Measurements from ENCODE around the gene PIGA.
"Not testable (repeated sequence)": the region's sequence is repeated elsewhere in the genome, so short reads cannot be mapped to it uniquely, and the experiment has no call there.

Gene PIGA

GRCh38 chrX:15319075-15319474 is 16.2 kb downstream of the PIGA start:
- DNase-seq: no peak

DNA sequence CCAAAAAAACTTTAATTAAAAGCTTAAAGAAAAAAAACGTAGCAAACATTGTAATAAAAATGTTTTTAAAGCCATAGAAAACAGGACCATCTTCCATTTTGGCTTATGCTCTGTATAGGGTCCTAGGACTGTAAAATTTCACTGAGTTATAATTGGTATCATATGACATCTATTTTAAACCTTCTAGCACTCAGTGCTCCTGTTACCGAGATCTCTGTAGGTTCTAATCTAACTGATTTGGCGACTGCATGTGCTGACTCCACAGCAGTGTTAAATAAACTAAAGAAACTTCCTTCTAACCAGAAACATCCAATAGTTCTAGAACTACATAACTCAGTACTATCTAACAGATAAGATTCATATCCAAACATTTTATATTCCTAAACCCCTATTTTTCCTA is 19.8 kb downstream of the PIGA start, which contains the start of gene ASB11:
Gene ASB11 (minus strand): TSS at position 132 of the 400 bp plus-strand sequence. CDS start 35 bp downstream, at position 97.
- no peak for DNase-seq

DNA sequence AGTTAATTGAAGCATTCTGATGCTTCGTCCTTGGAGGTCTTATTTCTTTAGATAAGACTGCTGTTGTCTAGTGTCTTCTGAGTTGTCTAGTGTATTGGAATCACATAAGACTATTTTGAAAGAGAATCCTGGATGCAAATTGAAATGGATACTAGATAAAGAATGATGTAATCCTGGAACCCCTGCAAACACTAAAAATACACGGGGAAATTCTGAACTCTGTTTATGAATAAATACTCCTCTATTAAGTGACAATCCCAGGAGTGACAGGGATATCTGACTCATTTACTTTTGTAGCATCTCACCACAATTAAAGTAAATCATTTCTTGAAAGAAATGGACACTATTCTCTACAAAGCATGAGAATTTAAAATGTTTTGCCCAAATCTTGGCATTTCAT is 20.9 kb downstream of the PIGA start:
- DNase-seq: no peak

- DNase-seq: no peak
These were observed 24.2 kb downstream of the PIGA start for GRCh38 chrX:15311119-15311518.

DNA sequence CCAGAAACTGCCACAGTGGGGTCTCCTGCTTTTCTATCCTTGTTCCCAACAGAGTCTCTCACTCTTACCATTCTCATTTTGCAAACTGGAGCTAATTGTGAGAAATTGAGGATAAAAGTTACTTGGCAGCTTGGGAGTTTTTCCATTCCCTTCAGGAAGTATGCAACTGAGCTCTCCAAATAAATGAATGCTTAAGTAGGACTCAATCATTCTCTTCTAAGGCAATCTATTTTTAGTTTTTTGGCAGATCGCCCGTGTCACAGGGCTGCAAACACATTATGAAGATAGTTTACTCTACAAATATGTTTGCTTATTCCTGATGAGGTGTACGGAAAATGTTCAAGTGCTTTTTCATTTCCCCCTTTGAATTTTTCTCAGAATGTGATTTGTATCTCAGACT is 25.2 kb downstream of the PIGA start:
- DNase-seq: no peak

- not testable (repeated sequence) for DNase-seq
These were observed 29.4 kb downstream of the PIGA start for GRCh38 chrX:15305899-15306298.

DNA sequence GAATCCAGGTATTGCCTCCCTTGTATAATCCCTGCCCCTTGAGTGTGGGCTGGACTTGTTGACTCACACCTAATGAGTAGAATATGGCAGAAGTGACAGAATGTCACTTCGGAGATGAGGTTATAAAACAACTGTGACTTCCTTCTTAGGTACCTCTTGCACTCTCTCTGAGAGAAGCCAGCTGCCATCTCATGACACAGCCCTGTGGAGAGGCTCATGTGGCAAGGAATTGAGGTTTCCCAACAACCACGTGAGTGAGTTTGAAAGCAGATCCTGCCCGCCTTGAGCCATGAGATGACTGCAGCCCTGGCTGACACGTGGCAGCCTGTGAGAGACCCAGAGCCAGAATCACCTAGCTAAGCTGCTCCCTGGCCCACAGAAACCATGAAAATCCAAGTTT is 33.4 kb downstream of the PIGA start:
- no peak for DNase-seq

DNA sequence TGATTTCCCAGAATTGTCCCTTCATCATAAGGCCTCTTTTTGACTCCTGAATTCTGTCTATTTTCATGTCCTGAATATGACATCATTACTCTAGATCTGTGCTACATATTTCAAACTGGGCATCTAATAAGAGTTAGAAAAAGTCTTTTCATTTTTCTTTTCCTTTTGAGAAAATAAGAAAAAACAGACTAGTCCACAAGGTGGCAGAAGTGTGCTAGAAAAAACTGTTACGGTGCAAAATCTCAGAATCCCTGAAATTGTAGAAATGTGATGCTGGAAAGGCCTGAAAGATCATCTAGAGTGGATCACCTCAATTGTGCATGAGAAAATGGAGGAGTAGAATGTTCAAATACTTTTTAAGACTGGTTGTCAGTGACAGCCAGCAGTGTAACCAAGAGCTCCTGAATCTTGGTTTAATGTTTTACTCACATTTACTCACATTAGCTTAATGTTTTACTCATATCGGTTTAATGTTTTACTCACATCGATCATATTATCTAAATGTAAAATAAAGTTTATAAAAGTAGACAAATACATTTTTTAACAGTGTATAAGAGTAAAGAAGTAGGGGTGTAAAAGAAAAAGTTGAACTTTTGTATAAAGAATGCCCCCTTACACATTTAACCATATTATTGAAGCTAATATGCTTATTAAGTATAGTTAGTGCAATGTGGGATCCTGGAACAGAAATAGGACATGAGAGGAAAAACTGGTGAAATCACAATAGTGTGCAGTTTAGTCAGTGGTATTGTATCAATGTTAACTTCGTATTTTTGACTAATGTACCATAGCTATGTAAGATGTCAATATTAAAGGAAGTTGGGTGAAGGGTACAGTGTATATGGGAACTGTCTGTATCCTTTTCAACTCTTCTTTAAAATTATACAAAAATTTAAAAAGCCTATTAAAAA is 35.1 kb downstream of the PIGA start:
- peak; percentile 2 for DNase-seq

DNA sequence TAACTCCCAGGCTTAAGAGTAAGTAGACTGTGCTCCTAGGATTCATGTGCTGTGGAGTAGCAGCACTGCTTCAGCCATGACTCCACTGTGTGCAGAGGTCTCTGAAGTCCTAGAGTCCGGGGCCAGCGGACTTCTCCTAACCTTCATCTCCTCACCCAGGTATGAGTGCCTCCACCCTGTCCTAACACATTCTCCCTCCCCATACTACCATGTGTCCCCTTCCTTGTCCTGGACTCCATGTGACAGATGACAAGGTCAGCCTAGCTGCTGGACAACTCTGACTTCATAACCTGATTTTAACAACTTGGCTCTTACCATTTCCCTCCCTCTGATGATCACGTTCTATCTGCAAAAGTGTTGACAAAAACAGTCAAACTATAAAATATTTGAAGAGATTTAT is 36.5 kb downstream of the PIGA start:
- DNase-seq: no peak

DNA sequence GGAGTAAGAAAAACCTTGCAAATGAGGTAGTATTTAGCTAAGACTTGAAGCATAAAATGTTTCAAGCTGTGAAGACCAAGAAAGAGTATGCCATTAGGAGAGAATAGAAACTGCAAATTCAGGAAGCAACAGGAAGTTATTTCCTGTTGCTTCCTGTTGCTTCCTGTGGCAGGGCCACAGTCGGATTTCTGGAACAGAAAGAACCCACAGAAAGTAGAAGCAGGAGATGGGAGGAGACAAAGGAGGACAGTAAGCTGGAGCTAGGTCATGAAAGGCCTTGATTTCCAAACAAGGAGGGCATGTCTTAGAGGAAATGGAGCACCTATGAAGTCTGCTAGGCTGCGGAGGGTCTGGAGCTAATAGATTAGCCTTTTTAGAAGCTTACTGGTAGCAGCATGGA is 37.1 kb downstream of the PIGA start:
- DNase-seq: no peak

DNA sequence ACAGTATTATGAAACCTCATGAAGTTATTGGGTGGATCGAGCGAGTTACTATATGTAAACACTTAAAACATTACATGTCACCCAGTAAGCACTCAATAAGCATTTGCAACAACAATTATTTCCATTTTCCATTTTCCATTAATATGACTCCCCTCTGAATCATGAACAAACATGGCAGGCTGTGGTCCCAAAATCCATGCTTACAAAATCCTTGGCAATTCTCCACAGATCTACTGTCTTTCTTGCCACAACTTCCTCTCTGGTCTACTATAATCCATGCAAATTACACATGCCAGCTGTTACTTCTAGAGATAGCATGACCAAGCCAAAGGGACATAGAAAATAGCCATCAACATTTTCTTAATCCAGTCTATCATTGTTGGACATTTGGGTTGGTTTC is 41.9 kb downstream of the PIGA start:
- DNase-seq: no peak

- DNase-seq: no peak
These were observed 42.5 kb downstream of the PIGA start for GRCh38 chrX:15292861-15293260.

DNA sequence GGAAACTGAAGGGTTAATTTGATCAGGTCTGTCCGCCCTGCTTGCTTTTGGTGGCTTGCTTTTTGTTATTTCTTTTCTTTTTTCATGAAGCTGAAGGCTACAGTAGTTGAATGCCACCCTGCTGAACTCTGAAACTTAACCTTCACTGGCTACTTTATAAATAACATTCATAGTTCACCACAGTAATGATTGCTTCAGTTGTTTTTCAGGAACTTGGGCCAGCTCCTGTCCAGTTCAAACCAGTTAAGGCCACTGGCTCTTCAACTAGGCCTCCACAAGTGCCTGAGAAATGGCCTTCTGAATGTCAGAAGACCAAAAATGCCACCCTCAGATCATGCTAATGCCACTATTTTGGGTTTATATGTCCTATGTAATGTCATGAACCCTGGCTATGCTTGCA is 57.7 kb downstream of the PIGA start:
- DNase-seq: no peak

DNA sequence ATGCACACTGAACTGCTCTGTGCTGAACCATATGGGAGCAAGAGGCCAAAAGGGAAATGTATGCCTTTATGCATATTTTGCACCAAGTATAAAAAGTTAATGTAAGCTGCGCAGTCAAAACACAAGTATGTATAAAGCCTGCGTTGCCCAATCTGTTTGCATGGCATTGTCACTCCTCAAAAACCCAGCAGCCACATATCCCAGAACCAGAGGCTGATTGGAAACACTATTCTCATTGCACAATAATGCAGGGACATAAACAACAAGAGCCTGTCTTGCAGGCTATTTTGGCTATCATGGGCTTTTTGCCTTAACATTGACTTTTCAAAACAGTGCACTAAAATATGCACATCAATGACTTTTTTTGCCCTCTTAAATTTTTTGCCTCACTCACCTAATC is 60.4 kb downstream of the PIGA start:
- no peak for DNase-seq

DNA sequence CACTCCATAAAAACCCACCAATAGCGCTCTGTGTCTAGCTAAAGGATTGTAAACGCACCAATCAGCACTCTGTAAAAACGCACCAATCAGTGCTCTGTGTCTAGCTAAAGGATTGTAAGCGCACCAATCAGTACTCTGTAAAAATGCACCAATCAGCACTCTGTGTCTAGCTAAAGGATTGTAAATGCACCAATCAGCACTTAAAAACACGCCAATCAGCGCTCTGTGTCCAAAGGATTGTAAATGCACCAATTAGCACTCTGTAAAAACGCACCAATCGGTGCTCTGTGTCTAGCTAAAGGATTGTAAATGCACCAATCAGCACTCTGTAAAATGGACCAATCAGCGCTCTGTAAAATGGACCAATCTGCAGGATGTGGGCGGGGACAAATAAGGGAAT is 62.0 kb downstream of the PIGA start:
- not testable (repeated sequence) for DNase-seq

GRCh38 chrX:15271757-15272156 is 63.6 kb downstream of the PIGA start:
- DNase-seq: no peak

GRCh38 chrX:15269618-15270521 is 65.5 kb downstream of the PIGA start, which contains the start of gene ASB9:
Gene ASB9, minus strand, starts transcription at chrX:15270083. Its CDS starts 209 bp downstream, at chrX:15269874.
- DNase-seq: no peak
